Osteocyte (in vitro differentiated cells): Measurements from ENCODE around the gene ALDOA. TPM values are rescaled to one million over a fixed set of nuclear protein-coding genes. Genes with fewer than 3 reads are reported as not detected.

Experiments
- DNase-seq: peaks from one replicate; pipeline ENCODE4 v3.0.0; 2021; ENCODE audit warnings: mixed read lengths; ENCODE audit not compliant: unreplicated experiment; ENCODE audit errors: extremely low spot score
- H3K27ac Mint-ChIP-seq: one replicate; pipeline ENCODE4 v1.8.0; 2021; ENCODE audit warnings: mild to moderate bottlenecking, mixed read lengths; ENCODE audit not compliant: unreplicated experiment
- H3K27me3 Mint-ChIP-seq: one replicate; pipeline ENCODE4 v1.8.0; 2021; ENCODE audit warnings: mixed read lengths; ENCODE audit not compliant: unreplicated experiment
- H3K36me3 Mint-ChIP-seq: one replicate; pipeline ENCODE4 v1.8.0; 2021; ENCODE audit warnings: mixed read lengths; ENCODE audit not compliant: unreplicated experiment
- H3K4me1 Mint-ChIP-seq: one replicate; pipeline ENCODE4 v1.8.0; 2021; ENCODE audit warnings: mixed read lengths; ENCODE audit not compliant: unreplicated experiment
- H3K4me3 Mint-ChIP-seq: one replicate; pipeline ENCODE4 v1.8.0; 2021; ENCODE audit warnings: mild to moderate bottlenecking, moderate library complexity, mixed read lengths; ENCODE audit not compliant: unreplicated experiment
- H3K9me3 Mint-ChIP-seq: one replicate; pipeline ENCODE4 v1.8.0; 2021; ENCODE audit warnings: mixed read lengths; ENCODE audit not compliant: unreplicated experiment
- CTCF ChIP-seq: fragments of 200-600 bp; sonication (generic); IDR thresholded peaks from 2 replicates; pipeline ENCODE4 v1.5.0; 2021; ENCODE audit warnings: antibody characterized with exemption, mild to moderate bottlenecking, moderate library complexity
- total RNA-seq: library from RNA; stranded (reverse); gene quantifications from 2 replicates; pipeline ENCODE4 v1.2.1, GENCODE V29; 2021

The ALDOA gene
- total RNA-seq, 1 donor from 2014 or later = 765 TPM

- Mint-ChIP-seq H3K36me3 (peaks cover 10% of the 10 kb centered on the region), H3K9me3 (no peaks in the 10 kb centered on the region), H3K27ac (peak overlapping the region; percentile 71), H3K4me1 (peaks cover 38% of the 10 kb centered on the region), H3K27me3 (no peaks in the 10 kb centered on the region), H3K4me3 (no peak overlapping the region)
- no peak for TF ChIP-seq CTCF
- no peak for DNase-seq
These were observed 25.2 kb downstream of the ALDOA start for GRCh38 chr16:30090610-30091331.

GRCh38 chr16:30091474-30092372 lies 26.2 kb downstream of the ALDOA start, which contains the start of gene TBX6:
TBX6 (minus strand) TSS chr16:30091924; CDS start chr16:30091193, 731 bp downstream.
- Mint-ChIP-seq H3K27ac (peak within 1 kb of the TSS; percentile 91), H3K36me3 (peaks cover 10% of the 10 kb centered on the region), H3K4me3 (peak within 1 kb of the TSS; percentile 82), H3K27me3 (no peaks in the 10 kb centered on the region), H3K4me1 (peaks cover 42% of the 10 kb centered on the region), H3K9me3 (no peaks in the 10 kb centered on the region)
- peak; percentile 97 for DNase-seq
- TF ChIP-seq CTCF = peak; percentile 70

- peak overlapping the region; percentile 91 for H3K27ac Mint-ChIP-seq
- TF ChIP-seq CTCF = peak; percentile 42
- peaks cover 6% of the 10 kb centered on the region for H3K36me3 Mint-ChIP-seq
- no peak for DNase-seq
- peaks cover 42% of the 10 kb centered on the region for H3K4me1 Mint-ChIP-seq
- no peaks in the 10 kb centered on the region for H3K27me3 Mint-ChIP-seq
- no peaks in the 10 kb centered on the region for H3K9me3 Mint-ChIP-seq
- H3K4me3 Mint-ChIP-seq = peak overlapping the region; percentile 82
These were observed 26.9 kb downstream of the ALDOA start for GRCh38 chr16:30092373-30093010.

GRCh38 chr16:30094541-30095165 lies 29.1 kb downstream of the ALDOA start:
- peak overlapping the region; percentile 79 for H3K27ac Mint-ChIP-seq
- no peaks in the 10 kb centered on the region for H3K27me3 Mint-ChIP-seq
- no peak for DNase-seq
- TF ChIP-seq CTCF = no peak
- peaks cover 41% of the 10 kb centered on the region for H3K4me1 Mint-ChIP-seq
- H3K9me3 Mint-ChIP-seq = peaks cover 6% of the 10 kb centered on the region
- peak overlapping the region; percentile 82 for H3K4me3 Mint-ChIP-seq
- peaks cover 6% of the 10 kb centered on the region for H3K36me3 Mint-ChIP-seq
